ENCODE measurements around the gene ZC3H10. TPM values are rescaled to one million over a fixed set of nuclear protein-coding genes. Genes with fewer than 3 reads are reported as not detected.

ZC3H10 gene
- total RNA-seq, 1 experiment from 2014 or later, result 8.7 TPM

- H3K4me2 ChIP-seq (ENCODE audit: low read length), result 0 out of 2 replicates have a peak overlapping the region, but pooled peaks have one; percentile 81
Measured at GRCh38 chr12:56154246-56154771, 36.2 kb downstream of the ZC3H10 start.

More at GRCh38 chr12:56154246-56154771, 36.2 kb downstream of the ZC3H10 start:
- Histone ChIP-seq H3K79me2 (ENCODE audit: insufficient read depth, low read length) (peaks cover 12% of the 10 kb centered on the region), H4K20me1 (ENCODE audit: insufficient read depth) (no peaks in the 10 kb centered on the region), H3K27me3 (ENCODE audit: insufficient read depth, low read length) (no peaks in the 10 kb centered on the region), H3K9me2 (ENCODE audit: insufficient read depth) (no peaks in the 10 kb centered on the region), H2AFZ (ENCODE audit: low read depth, low read length, poor library complexity, severe bottlenecking) (no peak overlapping the region), H3K4me1 (ENCODE audit: control insufficient read depth in 1 of 2, insufficient read depth in 2 of 2, low read length in 2 of 2) (peaks cover 19 to 35% of the 10 kb centered on the region in 2 experiments), H3K9ac (ENCODE audit: low read length) (no peak overlapping the region), H3K36me3 (ENCODE audit: control insufficient read depth in 1 of 2, insufficient read depth in 2 of 2, low read length in 2 of 2) (peaks cover 0 to 4% of the 10 kb centered on the region in 2 experiments; a peak in 2 of 4 replicates), H3K4me3 (replicated peaks in 1 of 2; ENCODE audit: low read depth in 1 of 2, low read length in 2 of 2) (no peak overlapping the region), H3K9me3 (ENCODE audit: control insufficient read depth in 1 of 2, insufficient read depth in 1 of 2, low read depth in 1 of 2, low read length in 2 of 2) (no peaks in the 10 kb centered on the region), H3K27ac (ENCODE audit: low read depth, low read length) (no peak overlapping the region)
- ChIA-PET POLR2A (no interaction called here), RAD21 (ENCODE audit: low non-redundant PET in 1 of 2, low total read pairs in 2 of 2, uncharacterized antibody in 2 of 2, unreplicated experiment in 2 of 2) (no interaction called here), CTCF (interaction anchor here (1.3 kb wide), 1 partner anchor 35 kb away, joined by 3 read pairs; the partner anchor contains the start of gene SMARCC2)
- TF ChIP-seq POLR2AphosphoS5 (IDR thresholded peaks at IDR 0.05; ENCODE audit: low read depth, low read length), result no peak
- no peak for TF ChIP-seq ZNF274 (IDR thresholded peaks at IDR 0.05; ENCODE audit: low read depth, low read length)
- TF ChIP-seq EZH2phosphoT487 (IDR thresholded peaks at IDR 0.05; ENCODE audit: borderline replicate concordance), result no peak
- no peak for TF ChIP-seq ATF3 (IDR thresholded peaks at IDR 0.05)
- no peak for TF ChIP-seq SIN3A (IDR thresholded peaks at IDR 0.05; ENCODE audit: low read depth)
- no peak for TF ChIP-seq CEBPB (IDR thresholded peaks at IDR 0.05; ENCODE audit: low read depth)
- TF ChIP-seq ZBTB33 (IDR thresholded peaks at IDR 0.05; ENCODE audit: extremely low read depth, insufficient replicate concordance, low read length), result no peak
- TF ChIP-seq REST (IDR thresholded peaks at IDR 0.05; ENCODE audit: low read depth), result no peak
- no peak for TF ChIP-seq RAD21 (IDR thresholded peaks at IDR 0.05; ENCODE audit: low read depth)
- ATAC-seq (no peak), DNase-seq (ENCODE audit: low read depth, low spot score) (no peak)
- no TSS peak for BruUV-seq (replicated peaks)
- intact Hi-C loops (cut with micrococcal nuclease), result no loop called here
